GM12892 (cell line): Measurements from ENCODE around the gene IRX4.
"Not testable (repeated sequence)": the region's sequence is repeated elsewhere in the genome, so short reads cannot be mapped to it uniquely, and the experiment has no call there.

Experiments used
- DNase-seq: peaks from one replicate; pipeline ENCODE4 v3.0.0; 2011; ENCODE audit not compliant: insufficient read length
- FAIRE-seq: peaks from 2 replicates; lab custom pipeline; 2011; peaks lifted over from hg19 to GRCh38; lab: Jason Lieb, UNC
- POLR2A ChIP-seq: IDR thresholded peaks from 2 replicates; pipeline ENCODE4 v1.6.1; 2011; ENCODE audit warnings: low read depth, low read length, control low read depth
- POLR2AphosphoS5 ChIP-seq: IDR thresholded peaks from 2 replicates; pipeline ENCODE4 v1.6.1; 2011; ENCODE audit warnings: low read depth, low read length, control low read depth
- TAF1 ChIP-seq: IDR thresholded peaks from 2 replicates; pipeline ENCODE4 v1.6.1; 2011; ENCODE audit warnings: low read depth, mild to moderate bottlenecking, control low read depth, low read length, borderline replicate concordance

IRX4 gene

DNA sequence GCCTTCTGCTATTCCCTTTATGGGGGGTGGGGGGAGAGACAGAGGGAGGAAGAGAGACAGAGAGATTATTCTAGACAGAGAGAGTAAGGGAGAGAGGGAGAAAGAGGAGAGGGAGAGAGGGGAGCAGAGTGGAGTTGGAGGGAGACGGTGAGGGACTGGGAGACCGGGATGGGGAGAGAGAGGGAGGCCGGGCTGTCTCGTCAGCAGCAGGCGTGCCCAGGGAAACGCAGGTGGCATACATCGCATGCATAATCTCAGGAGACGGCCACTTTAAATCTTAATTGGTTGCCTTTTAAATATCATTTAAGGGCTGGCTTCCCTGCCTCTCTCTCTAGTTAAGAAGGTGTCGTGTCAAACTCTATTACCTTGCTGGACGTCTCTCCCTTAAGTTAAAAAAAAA, 8.4 kb downstream of the IRX4 start:
- no peak for DNase-seq
- TF ChIP-seq POLR2AphosphoS5: no peak
- TF ChIP-seq TAF1: no peak
- TF ChIP-seq POLR2A: no peak
- no peak for FAIRE-seq

DNA sequence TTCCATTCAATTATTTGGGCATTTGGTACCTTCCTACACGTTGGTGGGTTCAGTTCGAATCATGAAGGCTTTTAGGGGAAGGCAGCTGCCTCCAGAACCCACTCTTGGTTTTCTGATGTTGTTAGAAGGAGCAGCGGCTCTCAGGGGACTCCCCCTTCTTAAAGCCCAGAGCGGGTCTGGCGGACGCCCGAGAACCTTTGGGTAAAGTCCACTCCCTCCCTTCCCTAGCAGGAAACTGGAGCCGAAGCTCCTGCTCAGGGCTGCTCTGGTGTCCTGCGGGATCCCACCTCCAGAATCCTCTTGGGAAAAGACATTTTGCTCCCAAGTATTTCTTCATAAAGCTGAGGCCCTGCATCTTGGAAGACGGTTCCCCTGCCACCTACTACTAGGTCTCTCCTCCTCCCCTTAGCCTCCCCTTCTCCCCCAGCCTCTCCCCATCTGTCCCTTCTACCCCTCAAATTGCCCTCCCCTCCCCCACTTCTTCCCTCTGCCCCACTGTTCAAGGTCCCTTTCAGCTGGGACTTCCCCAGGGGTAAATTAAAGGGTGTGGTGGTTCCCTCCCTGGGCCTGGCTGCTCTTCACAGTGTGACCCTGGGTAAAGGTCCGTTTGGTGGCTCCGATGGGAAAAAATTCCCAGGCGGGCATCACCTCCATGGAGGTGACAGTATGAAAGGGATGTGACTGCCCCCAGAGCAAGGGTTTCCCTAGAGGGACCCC, 9.3 kb downstream of the IRX4 start:
- TF ChIP-seq TAF1: no peak
- TF ChIP-seq POLR2A: no peak
- no peak for TF ChIP-seq POLR2AphosphoS5
- FAIRE-seq: no peak
- DNase-seq: no peak

DNA sequence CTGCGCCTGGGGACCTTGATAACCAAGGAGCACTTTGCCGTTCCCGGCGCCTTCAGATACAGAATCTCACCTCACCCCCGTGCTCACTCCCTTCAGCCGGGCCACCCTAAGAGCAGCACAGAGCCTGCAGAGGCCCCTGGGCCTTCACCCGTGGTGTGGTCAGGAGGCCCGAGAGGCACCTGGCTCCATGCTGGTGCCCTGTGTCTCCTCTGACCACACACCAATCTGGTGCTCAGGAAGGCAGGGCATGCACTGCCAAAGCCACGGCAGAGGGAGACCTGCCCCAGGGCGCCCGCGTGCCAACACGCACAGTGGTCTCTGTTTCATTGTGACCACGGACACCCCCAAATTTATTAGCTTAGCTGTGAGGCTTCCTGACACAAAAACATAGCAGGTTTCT, 11.3 kb downstream of the IRX4 start:
- no peak for TF ChIP-seq TAF1
- TF ChIP-seq POLR2A: no peak
- TF ChIP-seq POLR2AphosphoS5: no peak
- FAIRE-seq (no peak), DNase-seq (no peak)

DNA sequence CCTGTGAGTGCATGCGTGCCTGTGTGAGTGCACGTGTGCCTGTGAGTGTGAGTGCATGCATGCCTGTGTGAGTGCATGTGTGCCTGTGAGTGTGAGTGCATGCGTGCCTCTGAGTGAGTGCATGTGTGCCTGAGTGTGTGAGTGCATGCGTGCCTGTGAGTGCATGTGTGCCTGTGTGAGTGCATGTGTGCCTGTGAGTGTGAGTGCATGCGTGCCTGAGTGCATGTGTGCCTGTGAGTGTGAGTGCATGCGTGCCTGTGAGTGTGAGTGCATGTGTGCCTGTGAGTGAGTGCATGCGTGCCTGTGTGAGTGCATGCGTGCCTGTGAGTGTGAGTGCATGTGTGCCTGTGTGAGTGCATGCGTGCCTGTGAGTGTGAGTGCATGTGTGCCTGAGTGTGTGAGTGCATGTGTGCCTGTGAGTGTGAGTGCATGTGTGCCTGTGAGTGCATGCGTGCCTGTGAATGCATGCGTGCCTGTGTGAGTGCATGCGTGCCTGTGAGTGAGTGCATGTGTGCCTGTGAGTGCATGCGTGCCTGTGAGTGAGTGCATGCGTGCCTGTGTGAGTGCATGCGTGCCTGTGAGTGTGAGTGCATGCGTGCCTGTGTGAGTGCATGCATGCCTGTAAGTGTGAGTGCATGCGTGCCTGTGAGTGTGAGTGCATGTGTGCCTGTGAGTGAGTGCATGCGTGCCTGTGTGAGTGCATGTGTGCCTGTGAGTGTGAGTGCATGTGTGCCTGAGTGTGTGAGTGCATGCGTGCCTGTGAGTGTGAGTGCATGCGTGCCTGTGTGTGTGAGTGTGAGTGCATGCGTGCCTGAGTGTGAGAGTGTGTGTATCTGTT, 12.1 kb downstream of the IRX4 start:
- DNase-seq, FAIRE-seq: not testable (repeated sequence)

DNA sequence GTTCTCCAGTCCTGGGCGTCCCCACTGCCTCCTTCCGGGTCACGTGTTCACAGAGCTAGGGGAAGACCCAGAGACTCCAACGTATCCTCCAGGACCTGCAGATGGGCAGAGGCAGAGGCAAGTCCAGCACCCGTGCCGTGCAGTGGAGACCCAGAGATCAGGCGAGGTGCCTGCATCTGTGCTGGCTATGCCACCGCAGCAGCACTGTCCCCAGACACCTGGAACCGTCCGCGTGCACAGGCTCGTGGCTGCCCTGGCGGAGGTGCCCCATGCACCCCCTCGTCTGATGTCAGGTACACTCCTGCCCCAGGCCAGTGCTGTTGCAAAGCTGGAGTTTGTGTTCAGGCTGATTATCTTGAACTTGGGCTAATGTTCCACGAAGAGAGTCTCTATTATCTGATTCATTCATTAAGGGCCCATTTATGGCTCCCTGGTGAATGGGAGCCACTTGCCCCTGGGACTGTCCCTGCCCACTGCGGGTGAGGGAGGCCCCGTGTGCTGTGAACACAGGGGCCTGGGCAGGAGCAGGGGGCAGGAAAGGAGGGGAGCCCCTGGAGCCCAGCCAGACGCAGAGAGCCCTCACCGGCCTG, 13.7 kb downstream of the IRX4 start:
- DNase-seq (no peak), FAIRE-seq (no peak)
- TF ChIP-seq POLR2AphosphoS5: no peak
- TF ChIP-seq POLR2A: no peak
- TF ChIP-seq TAF1: no peak

DNA sequence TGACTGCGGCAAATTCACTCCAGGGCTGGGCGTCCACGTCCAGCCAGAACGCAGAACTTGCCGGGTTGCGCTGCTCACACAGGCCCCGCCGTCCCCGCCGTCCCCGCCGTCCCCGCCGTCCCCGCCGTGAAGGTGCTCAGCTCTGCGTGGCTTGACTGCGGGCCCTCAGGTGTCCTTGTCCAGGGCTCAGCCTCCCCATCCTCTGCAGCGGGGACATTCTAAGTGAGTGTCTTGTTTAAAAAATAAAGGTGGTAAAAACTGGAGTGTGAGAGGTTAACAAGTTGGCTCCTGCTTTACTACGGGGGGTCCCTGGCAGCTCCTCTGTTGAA, 14.9 kb downstream of the IRX4 start:
- TF ChIP-seq POLR2A (no peak), POLR2AphosphoS5 (no peak), TAF1 (no peak)
- no peak for DNase-seq
- FAIRE-seq: no peak

DNA sequence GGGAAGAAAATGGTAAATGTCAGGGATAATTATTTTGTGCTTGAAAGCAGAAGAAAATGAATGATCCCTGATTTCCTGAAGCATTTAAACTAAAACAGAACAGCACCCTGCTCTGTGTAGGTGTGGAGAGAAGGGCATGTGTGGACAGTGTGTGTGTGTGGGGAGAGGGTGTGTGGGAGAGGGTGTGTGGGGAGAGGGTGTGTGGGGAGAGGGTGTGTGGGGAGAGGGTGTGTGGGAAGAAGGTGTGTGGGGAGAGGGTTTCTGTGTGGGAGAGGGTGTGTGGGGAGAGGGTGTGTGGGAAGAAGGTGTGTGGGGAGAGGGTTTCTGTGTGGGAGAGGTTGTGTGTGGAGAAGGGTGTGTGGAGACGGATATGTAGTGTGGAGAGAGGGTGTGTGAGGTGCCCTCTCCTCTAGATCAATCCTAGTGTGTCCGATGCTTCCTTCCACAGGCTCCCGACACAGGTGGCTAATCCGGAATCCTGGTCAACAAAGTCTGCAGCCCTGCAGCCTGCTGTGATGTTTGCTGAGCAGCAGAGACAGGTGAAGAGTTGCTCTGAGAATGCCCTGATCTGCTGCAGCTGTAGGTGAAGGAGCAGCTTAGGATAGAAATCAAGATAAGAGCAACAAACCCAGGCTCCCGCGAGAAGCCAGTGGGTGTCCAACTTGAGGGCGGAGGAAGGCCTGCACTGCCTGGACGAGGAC, 15.5 kb downstream of the IRX4 start:
- no peak for FAIRE-seq
- no peak for TF ChIP-seq TAF1
- TF ChIP-seq POLR2AphosphoS5: no peak
- no peak for TF ChIP-seq POLR2A
- DNase-seq: no peak

DNA sequence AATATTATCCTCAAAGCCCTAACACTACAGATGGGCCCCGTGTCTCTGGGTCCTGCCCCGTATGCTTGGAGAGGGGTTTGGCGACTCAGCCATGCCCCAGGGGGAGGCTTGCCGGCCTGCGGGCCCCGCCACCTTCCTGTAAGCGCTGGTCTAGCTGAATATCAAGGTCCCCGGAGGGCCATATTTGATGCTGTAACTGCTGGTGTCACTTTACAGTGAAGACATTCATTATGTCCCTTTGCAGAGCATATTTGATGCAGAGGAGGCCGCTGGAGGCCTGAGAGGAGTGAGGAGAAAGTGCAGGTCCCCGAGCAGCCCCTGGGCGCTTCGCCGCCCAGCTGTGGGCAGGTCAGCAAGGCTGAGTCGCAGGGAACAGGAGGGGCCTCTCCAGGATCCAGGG, 16.8 kb downstream of the IRX4 start:
- DNase-seq (no peak), FAIRE-seq (no peak)
- no peak for TF ChIP-seq TAF1
- no peak for TF ChIP-seq POLR2A

DNA sequence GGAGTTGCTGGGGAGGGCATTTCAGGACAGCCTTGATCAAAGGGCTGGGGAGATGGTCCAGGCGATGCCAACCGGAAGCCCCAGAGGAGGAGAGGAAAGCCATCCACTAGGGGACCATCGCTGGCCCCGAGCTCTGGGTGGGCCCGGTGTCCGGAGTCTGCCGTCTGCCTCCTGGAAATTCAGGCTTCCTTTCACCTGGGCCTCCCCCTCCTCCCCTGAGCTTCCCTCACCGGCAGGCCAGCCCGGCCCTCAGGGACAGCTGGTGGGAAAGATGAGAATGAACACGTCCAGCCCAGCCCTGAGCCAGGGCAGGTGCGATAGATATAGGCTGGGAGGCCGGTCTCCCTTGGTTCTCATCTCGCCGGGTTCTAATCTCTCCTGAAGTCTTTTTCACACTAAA, 17.2 kb downstream of the IRX4 start:
- DNase-seq (no peak), FAIRE-seq (no peak)
- no peak for TF ChIP-seq TAF1
- TF ChIP-seq POLR2A: no peak
- no peak for TF ChIP-seq POLR2AphosphoS5

DNA sequence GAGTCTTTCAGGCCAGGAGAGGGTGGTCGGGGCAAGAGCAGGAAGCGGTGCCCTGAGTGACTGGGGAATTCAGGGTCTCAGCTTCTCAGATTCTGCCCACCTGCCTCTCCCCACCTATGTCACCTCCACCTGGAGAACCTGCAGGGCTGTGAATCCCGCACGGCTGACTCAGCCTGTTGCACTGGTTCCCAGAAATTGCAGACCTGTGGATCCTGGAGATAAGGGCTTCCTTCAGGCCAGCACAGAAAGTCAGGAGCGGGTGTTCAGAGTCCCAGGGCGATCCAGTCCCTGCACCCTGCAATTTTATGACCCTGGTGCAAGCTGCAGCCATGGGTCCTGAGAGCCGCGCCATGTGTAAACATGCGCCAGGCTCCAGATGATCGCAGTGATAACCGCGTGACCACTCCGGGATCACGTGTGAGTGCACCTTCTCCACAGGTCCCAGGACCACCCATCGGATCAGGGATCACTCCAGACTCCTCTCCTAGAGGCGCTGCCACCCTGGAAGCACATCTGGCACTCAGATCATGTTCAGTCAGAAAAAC, 17.8 kb downstream of the IRX4 start:
- no peak for FAIRE-seq
- no peak for DNase-seq

DNA sequence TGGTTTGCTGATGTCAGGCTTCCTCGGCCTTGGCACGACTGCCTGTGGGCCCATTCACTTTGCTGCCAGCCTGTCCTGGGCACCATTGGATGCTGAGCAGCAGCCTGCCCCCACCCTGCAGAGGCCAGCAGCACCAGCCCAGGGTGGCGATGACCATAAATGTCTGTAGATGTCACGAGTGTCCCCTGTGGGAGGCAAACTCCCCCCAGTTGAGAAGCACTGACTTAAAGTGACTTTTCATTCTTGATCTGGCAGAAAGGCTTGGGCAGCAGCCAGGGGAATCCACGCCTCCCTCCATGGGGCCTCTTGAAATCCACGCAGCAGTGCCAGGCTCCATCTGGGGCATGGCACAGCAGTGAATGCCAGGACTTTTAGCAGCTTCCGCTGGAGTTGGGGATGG, 21.8 kb downstream of the IRX4 start:
- FAIRE-seq: no peak
- DNase-seq: no peak
- TF ChIP-seq POLR2AphosphoS5: no peak
- TF ChIP-seq POLR2A: no peak
- no peak for TF ChIP-seq TAF1

More for the DNA sequence above, 17.8 kb downstream of the IRX4 start:
- no peak for TF ChIP-seq TAF1
- no peak for TF ChIP-seq POLR2AphosphoS5
- TF ChIP-seq POLR2A: no peak
